Fibroblast of lung (primary cell): ENCODE results near the gene STXBP6. TPM values are rescaled to one million over a fixed set of nuclear protein-coding genes. Genes with fewer than 3 reads are reported as not detected.

Experiments
- DNase-seq, 2 donors: peaks; one replicate each; pipeline versions ENCODE4 v3.0.0 to v3.0.0-alpha.2; 2010; ENCODE audit warnings: low read depth in 2 of 2
- H2AFZ ChIP-seq: 2 replicates; pipeline ENCODE4 v1.5.1; 2012; ENCODE audit warnings: low read length, control low read depth, inconsistent platforms
- H3K27ac ChIP-seq: 2 replicates; pipeline ENCODE4 v1.5.1; 2011; ENCODE audit warnings: low read length, control low read depth; ENCODE audit not compliant: insufficient read depth
- H3K27me3 ChIP-seq: 2 replicates; pipeline ENCODE4 v1.5.1; 2011; ENCODE audit warnings: mild to moderate bottlenecking, low read length; ENCODE audit not compliant: control insufficient read depth, insufficient read depth
- H3K36me3 ChIP-seq: 2 replicates; pipeline ENCODE4 v1.5.1; 2011; ENCODE audit warnings: low read length; ENCODE audit not compliant: control insufficient read depth, insufficient read depth
- H3K4me1 ChIP-seq: 2 replicates; pipeline ENCODE4 v1.5.1; 2011; ENCODE audit warnings: low read length; ENCODE audit not compliant: control insufficient read depth, insufficient read depth; ENCODE audit errors: extremely low read depth
- H3K4me2 ChIP-seq: 2 replicates; pipeline ENCODE4 v1.5.1; 2011; ENCODE audit warnings: low read length, control low read depth; ENCODE audit not compliant: insufficient read depth; ENCODE audit errors: extremely low read depth
- H3K4me3 ChIP-seq, 4 experiments: fragments of 200-600 bp in 1 of 4; sonication (generic) in 1 of 4; replicated peaks in 1 of 4; 2 replicates each; pipeline ENCODE4 v1.5.1; 2011 to 2016; ENCODE audit warnings: low read length in 4 of 4, low read depth in 3 of 4, mild to moderate bottlenecking in 3 of 4, control low read depth in 2 of 4, inconsistent platforms in 1 of 4, mixed read lengths in 1 of 4; ENCODE audit not compliant: insufficient read depth in 1 of 4; ENCODE audit errors: control extremely low read depth in 1 of 4
- H3K79me2 ChIP-seq: 2 replicates; pipeline ENCODE4 v1.5.1; 2012; ENCODE audit warnings: mild to moderate bottlenecking, low read length, inconsistent platforms; ENCODE audit not compliant: control insufficient read depth, insufficient read depth
- H3K9ac ChIP-seq: 2 replicates; pipeline ENCODE4 v1.5.1; 2011; ENCODE audit warnings: mild to moderate bottlenecking, low read length, control low read depth; ENCODE audit not compliant: insufficient read depth
- H3K9me3 ChIP-seq: 2 replicates; pipeline ENCODE4 v1.5.1; 2012; ENCODE audit warnings: low read depth, low read length; ENCODE audit not compliant: control insufficient read depth, insufficient read depth
- H4K20me1 ChIP-seq: 2 replicates; pipeline ENCODE4 v1.5.1; 2011; ENCODE audit warnings: low read length; ENCODE audit not compliant: control insufficient read depth, insufficient read depth; ENCODE audit errors: extremely low read depth
- EZH2 ChIP-seq: IDR thresholded peaks from 2 replicates; pipeline ENCODE4 v1.5.1; 2012; ENCODE audit warnings: low read length, control low read depth, mild to moderate bottlenecking; ENCODE audit errors: missing control alignments
- polyA plus RNA-seq, 2 donors: library from polyadenylated mRNA; depleted of rRNA in 1 of 2; stranded (reverse) in 1 of 2; unstranded in 1 of 2; fragments of >200 nt; gene quantifications; 2 replicates each; pipeline ENCODE4 v1.2.1, GENCODE V29; 2011 to 2012; ENCODE audit warnings: missing spikeins in 1 of 2
- total RNA-seq: library from RNA; depleted of rRNA; stranded (reverse); fragments of >200 nt; gene quantifications from 2 replicates; pipeline ENCODE4 v1.2.1, GENCODE V29; 2014
- TF ChIP-seq, protein P1 (sequence below), 2 donors: IDR thresholded peaks in 1 of 2; conservative IDR thresholded peaks in 1 of 2; 1 replicate in 1 of 2; 2 replicates in 1 of 2; pipeline ENCODE4 v1.5.1; 2011 to 2012; ENCODE audit warnings: low read length in 2 of 2, control low read depth in 1 of 2, inconsistent platforms in 1 of 2, low read depth in 1 of 2, mild to moderate bottlenecking in 1 of 2

Gene STXBP6
- total and polyA plus RNA-seq, 2 donors (not counting 1 experiment from before 2014, with no cell fraction given) = 4.5 to 17.8 TPM

DNA sequence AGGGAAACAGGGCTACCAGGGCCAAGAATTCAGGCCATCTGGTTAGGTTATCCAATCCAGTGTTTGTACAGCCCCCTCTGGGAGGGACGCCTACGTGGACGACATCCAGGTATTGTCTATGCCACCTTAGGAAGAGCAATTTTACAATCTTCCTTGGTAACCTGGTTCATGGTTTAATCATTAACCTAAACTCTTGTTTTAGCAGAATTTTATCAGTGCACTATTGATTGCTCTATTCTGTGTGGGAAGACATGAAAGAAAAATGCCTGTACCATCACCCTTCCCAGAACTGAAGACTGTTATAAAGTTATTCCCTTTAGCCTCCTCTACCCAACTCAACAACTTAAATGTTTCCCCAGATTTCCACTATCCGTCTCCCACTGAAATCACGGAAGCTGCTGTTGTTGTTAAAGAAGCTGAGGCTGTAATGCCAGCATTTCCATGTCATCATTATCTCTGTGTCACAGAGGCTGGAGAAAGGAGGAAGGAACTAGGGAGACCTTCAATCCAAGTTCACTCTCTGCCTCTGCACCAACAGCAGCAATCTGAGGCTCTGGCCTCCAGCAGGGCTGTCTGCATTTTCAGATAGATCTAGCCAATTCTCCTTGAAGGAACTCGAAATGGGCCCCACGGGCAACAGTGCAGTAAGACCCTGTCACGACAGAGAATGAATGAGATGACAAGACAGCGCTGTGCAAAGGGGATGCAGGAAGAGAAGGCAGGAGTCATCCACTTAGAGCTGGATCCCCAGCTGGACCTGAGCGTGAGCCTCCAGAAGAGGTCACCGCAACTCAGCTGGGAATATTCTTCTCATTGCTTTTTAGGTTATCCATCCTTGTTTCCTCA lies 232.5 kb downstream of the STXBP6 start:
- H3K27me3 ChIP-seq = no peaks in the 10 kb centered on the region
- peak in 1 of 2 donors; percentile 69 for DNase-seq

DNA sequence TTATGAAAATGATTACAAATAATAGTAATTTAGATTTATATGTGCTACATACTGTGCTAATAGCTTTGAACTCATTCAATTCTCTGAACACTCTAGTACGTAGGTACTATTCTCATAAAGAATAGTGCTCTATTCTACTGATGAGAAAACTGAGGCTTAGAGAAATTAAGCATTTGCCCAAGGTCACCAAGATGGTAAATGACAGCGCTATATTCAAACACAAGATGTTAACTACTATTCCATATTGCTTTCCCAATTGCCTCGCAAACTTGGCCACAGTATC lies 233.1 kb downstream of the STXBP6 start:
- Histone ChIP-seq H3K4me1 (no peaks in the 10 kb centered on the region), H2AFZ (no peak overlapping the region), H3K27ac (no peak overlapping the region), H4K20me1 (no peaks in the 10 kb centered on the region), H3K4me2 (no peak overlapping the region), H3K4me3 (no peak overlapping the region), H3K9ac (no peak overlapping the region), H3K79me2 (no peaks in the 10 kb centered on the region), H3K36me3 (no peaks in the 10 kb centered on the region), H3K27me3 (no peaks in the 10 kb centered on the region), H3K9me3 (no peaks in the 10 kb centered on the region)
- no peak for DNase-seq
- no peak for TF ChIP-seq EZH2
- TF ChIP-seq, protein P1, sequence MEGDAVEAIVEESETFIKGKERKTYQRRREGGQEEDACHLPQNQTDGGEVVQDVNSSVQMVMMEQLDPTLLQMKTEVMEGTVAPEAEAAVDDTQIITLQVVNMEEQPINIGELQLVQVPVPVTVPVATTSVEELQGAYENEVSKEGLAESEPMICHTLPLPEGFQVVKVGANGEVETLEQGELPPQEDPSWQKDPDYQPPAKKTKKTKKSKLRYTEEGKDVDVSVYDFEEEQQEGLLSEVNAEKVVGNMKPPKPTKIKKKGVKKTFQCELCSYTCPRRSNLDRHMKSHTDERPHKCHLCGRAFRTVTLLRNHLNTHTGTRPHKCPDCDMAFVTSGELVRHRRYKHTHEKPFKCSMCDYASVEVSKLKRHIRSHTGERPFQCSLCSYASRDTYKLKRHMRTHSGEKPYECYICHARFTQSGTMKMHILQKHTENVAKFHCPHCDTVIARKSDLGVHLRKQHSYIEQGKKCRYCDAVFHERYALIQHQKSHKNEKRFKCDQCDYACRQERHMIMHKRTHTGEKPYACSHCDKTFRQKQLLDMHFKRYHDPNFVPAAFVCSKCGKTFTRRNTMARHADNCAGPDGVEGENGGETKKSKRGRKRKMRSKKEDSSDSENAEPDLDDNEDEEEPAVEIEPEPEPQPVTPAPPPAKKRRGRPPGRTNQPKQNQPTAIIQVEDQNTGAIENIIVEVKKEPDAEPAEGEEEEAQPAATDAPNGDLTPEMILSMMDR (conservative IDR thresholded peaks at IDR 0.05 in 1 of 2, IDR thresholded peaks at IDR 0.05 in 1 of 2; ENCODE audit: low read depth in 1 of 2, low read length in 2 of 2) = no peak

More for the DNA sequence above, 232.5 kb downstream of the STXBP6 start:
- Histone ChIP-seq H3K4me2 (no peak overlapping the region), H3K79me2 (no peaks in the 10 kb centered on the region), H3K27ac (no peak overlapping the region), H3K36me3 (no peaks in the 10 kb centered on the region), H4K20me1 (no peaks in the 10 kb centered on the region), H3K4me1 (no peaks in the 10 kb centered on the region), H2AFZ (no peak overlapping the region), H3K4me3 (no peak overlapping the region), H3K9me3 (no peaks in the 10 kb centered on the region), H3K9ac (no peak overlapping the region)
- no peak for TF ChIP-seq EZH2
- TF ChIP-seq, protein P1 (conservative IDR thresholded peaks at IDR 0.05 in 1 of 2, IDR thresholded peaks at IDR 0.05 in 1 of 2; ENCODE audit: low read depth in 1 of 2, low read length in 2 of 2) = peak; percentile 52 to 75

DNA sequence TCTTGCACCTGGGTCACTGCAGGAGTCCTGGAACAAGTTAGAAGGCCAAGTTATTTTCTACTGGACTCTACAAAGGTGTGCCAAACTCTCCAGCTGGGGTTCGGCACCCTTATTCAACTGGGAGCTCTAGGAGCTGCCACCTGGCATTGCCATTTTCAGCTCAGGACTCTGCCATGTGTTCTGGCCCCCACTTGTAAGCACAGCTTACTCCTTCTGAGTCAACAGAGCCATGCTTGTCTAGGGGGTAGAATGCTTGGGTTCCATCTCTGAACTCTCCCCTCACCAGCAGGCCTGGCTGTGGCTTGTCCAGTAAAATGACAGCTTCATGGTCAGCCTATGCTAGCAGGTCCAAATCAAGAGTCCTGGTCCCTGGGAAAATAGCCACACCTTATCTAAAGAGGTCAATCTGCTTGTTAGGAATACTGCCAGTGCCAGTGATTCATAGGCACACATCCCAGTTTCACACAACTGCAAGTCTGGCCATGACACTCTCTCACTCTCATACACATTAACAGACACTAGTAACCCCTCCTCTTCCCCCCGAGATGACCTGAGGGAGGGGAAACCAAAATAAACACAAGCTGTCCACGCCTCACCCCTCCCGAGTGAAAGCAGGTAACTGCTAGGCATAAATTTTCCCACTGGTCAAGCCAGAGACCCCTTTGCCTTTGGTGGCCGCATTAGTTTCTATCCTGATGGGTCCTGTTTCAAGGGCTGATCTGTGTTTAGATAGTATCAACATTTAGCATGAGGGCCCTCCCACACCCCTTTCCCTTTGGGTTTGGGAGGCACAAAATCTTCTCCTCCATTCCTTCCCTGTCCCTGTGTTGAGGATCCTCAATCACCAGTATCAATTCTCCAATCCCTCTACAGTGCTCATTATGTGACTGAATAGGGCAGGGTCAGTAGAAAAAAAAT lies 233.7 kb downstream of the STXBP6 start:
- H3K27me3 ChIP-seq = no peaks in the 10 kb centered on the region
- no peak overlapping the region for H3K9ac ChIP-seq
- DNase-seq = peak; percentile 20 to 69
- TF ChIP-seq, protein P1 (conservative IDR thresholded peaks at IDR 0.05 in 1 of 2, IDR thresholded peaks at IDR 0.05 in 1 of 2; ENCODE audit: low read depth in 1 of 2, low read length in 2 of 2) = no peak
- TF ChIP-seq EZH2 = no peak
- no peaks in the 10 kb centered on the region for H3K79me2 ChIP-seq
- H3K36me3 ChIP-seq = no peaks in the 10 kb centered on the region
- H3K27ac ChIP-seq = no peak overlapping the region
- H3K9me3 ChIP-seq = no peaks in the 10 kb centered on the region
- no peak overlapping the region for H2AFZ ChIP-seq
- H3K4me3 ChIP-seq = no peak overlapping the region
- no peaks in the 10 kb centered on the region for H3K4me1 ChIP-seq
- H4K20me1 ChIP-seq = no peaks in the 10 kb centered on the region
- no peak overlapping the region for H3K4me2 ChIP-seq
